Fibroblast of lung (primary cell): Measurements from ENCODE around the gene CDO1.

Experiments
- CTCF ChIP-seq, 2 donors: IDR thresholded peaks in 1 of 2; conservative IDR thresholded peaks in 1 of 2; 1 replicate in 1 of 2; 2 replicates in 1 of 2; pipeline ENCODE4 v1.5.1; 2011 to 2012; ENCODE audit warnings: low read length in 2 of 2, control low read depth in 1 of 2, inconsistent platforms in 1 of 2, low read depth in 1 of 2, mild to moderate bottlenecking in 1 of 2
- EZH2 ChIP-seq: IDR thresholded peaks from 2 replicates; pipeline ENCODE4 v1.5.1; 2012; ENCODE audit warnings: low read length, control low read depth, mild to moderate bottlenecking; ENCODE audit errors: missing control alignments

GRCh38 chr5:115854139-115854538 lies 37.7 kb upstream of the CDO1 start:
- TF ChIP-seq CTCF (conservative IDR thresholded peaks at IDR 0.05 in 1 of 2, IDR thresholded peaks at IDR 0.05 in 1 of 2; ENCODE audit: low read depth in 1 of 2, low read length in 2 of 2) = no peak
- TF ChIP-seq EZH2 = no peak
